ENCODE data around the gene SYK. TPM values are rescaled to one million over a fixed set of nuclear protein-coding genes. Genes with fewer than 3 reads are reported as not detected.

The SYK gene
- total and polyA plus RNA-seq, 2 of the 4 experiments (the other 2 are of a cell fraction) = not detected

DNA sequence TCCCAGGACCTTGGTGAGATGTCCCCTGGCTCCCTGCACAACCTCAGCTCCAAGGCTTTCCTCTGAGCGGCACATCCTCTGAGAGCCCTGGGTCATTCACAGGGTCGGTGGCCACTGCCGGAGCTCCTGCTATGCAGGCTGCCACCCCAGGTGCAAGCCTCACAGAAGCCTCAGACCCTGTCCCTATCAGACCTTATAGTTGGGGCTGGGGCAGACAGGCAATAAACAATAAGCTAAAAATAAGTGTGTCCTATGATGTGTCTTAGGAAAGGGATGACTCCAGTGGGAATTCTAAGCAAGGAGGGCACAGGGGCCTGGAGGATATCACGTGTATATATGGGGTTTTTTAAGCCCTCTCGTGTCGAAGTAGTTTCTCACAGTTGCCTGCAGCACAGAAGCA is 91.3 kb downstream of the SYK start:
- Histone ChIP-seq H4K91ac (ENCODE audit: insufficient read depth, low read depth, low read length) (no peak overlapping the region), H3K18ac (ENCODE audit: low read depth, low read length) (no peak overlapping the region), H3K27ac (ENCODE audit: insufficient read depth, low read length) (no peak overlapping the region), H3K79me1 (ENCODE audit: low read depth in 1 of 2, low read length in 2 of 2) (no peaks in the 10 kb centered on the region), H4K8ac (ENCODE audit: low read depth in 2 of 2, low read length in 2 of 2) (no peak overlapping the region), H3K36me3 (ENCODE audit: control insufficient read depth, insufficient read depth, low read length) (no peaks in the 10 kb centered on the region), H4K20me1 (ENCODE audit: insufficient read depth, low read length) (no peaks in the 10 kb centered on the region), H2BK20ac (ENCODE audit: low read depth, low read length) (no peak overlapping the region), H2AFZ (replicated peaks; ENCODE audit: low read length, poor library complexity) (no peak overlapping the region), H2BK5ac (ENCODE audit: low read depth, low read length, poor library complexity, severe bottlenecking) (no peak overlapping the region), H2AK5ac (ENCODE audit: low read depth, low read length) (no peak overlapping the region), H3K56ac (ENCODE audit: extremely low read depth, insufficient read depth, low read length) (no peak overlapping the region), H3K4me3 (ENCODE audit: insufficient read depth, low read depth, low read length) (no peak overlapping the region), H3K14ac (replicated peaks; ENCODE audit: low read depth, low read length) (no peak overlapping the region), H2BK15ac (ENCODE audit: low read depth, low read length) (no peak overlapping the region), H2BK120ac (ENCODE audit: low read depth, low read length) (no peak overlapping the region), H2AK9ac (replicated peaks; ENCODE audit: low read depth, low read length, poor library complexity) (no peak overlapping the region), H3K4me2 (ENCODE audit: low read depth, low read length) (no peak overlapping the region), H3K27me3 (ENCODE audit: control insufficient read depth, insufficient read depth, low read length) (peaks cover 44% of the 10 kb centered on the region), H3K23ac (ENCODE audit: low read depth, low read length) (no peak overlapping the region), H4K5ac (ENCODE audit: low read depth, low read length) (no peak overlapping the region), H3K9ac (ENCODE audit: low read depth, low read length) (no peak overlapping the region), H3K9me1 (ENCODE audit: insufficient read depth, low read length) (no peaks in the 10 kb centered on the region), H3K4ac (ENCODE audit: low read depth, low read length) (no peak overlapping the region), H3K4me1 (ENCODE audit: control insufficient read depth, insufficient read depth, low read length) (no peaks in the 10 kb centered on the region), H3K9me3 (ENCODE audit: control insufficient read depth, insufficient read depth, low read length) (no peaks in the 10 kb centered on the region)
- WGBS, 2 experiments (ENCODE audit: extremely low coverage in 2 of 2, insufficient read length in 1 of 2) = 57% methylated on average over 1 of the region's 6 CpGs; no CpG with 5 or more reads in 1 of the 2 experiments
- POLR2A ChIA-PET (ENCODE audit: unreplicated experiment) = no interaction called here
- dilution Hi-C loops (cut with HindIII; ENCODE audit: low sequenced_read_pairs, unreplicated experiment) = no loop called here
- BruUV-seq (replicated peaks) = no TSS peak
- intact Hi-C loops (cut with micrococcal nuclease) = no loop called here
- in situ Hi-C loops (cut with MboI; ENCODE audit: low sequenced_read_pairs) = no loop called here
- ATAC-seq (ENCODE audit: low read depth) = no peak
- DNase-seq = no peak
- CTCF ChIA-PET = no interaction called here
- TF ChIP-seq, protein P1, sequence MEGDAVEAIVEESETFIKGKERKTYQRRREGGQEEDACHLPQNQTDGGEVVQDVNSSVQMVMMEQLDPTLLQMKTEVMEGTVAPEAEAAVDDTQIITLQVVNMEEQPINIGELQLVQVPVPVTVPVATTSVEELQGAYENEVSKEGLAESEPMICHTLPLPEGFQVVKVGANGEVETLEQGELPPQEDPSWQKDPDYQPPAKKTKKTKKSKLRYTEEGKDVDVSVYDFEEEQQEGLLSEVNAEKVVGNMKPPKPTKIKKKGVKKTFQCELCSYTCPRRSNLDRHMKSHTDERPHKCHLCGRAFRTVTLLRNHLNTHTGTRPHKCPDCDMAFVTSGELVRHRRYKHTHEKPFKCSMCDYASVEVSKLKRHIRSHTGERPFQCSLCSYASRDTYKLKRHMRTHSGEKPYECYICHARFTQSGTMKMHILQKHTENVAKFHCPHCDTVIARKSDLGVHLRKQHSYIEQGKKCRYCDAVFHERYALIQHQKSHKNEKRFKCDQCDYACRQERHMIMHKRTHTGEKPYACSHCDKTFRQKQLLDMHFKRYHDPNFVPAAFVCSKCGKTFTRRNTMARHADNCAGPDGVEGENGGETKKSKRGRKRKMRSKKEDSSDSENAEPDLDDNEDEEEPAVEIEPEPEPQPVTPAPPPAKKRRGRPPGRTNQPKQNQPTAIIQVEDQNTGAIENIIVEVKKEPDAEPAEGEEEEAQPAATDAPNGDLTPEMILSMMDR (conservative IDR thresholded peaks at IDR 0.05; ENCODE audit: low read depth, low read length) = no peak
- TF ChIP-seq MAZ (IDR thresholded peaks at IDR 0.05; ENCODE audit: borderline replicate concordance, low read depth, low read length) = no peak
- TF ChIP-seq, protein P2, sequence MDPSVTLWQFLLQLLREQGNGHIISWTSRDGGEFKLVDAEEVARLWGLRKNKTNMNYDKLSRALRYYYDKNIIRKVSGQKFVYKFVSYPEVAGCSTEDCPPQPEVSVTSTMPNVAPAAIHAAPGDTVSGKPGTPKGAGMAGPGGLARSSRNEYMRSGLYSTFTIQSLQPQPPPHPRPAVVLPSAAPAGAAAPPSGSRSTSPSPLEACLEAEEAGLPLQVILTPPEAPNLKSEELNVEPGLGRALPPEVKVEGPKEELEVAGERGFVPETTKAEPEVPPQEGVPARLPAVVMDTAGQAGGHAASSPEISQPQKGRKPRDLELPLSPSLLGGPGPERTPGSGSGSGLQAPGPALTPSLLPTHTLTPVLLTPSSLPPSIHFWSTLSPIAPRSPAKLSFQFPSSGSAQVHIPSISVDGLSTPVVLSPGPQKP (IDR thresholded peaks at IDR 0.05; ENCODE audit: borderline replicate concordance, low read depth, low read length) = no peak
- TF ChIP-seq RAD21 (IDR thresholded peaks at IDR 0.05; ENCODE audit: low read length) = no peak
- no peak for TF ChIP-seq BHLHE40 (IDR thresholded peaks at IDR 0.05; ENCODE audit: low read depth, low read length)
- no peak for TF ChIP-seq MAFK (IDR thresholded peaks at IDR 0.05; ENCODE audit: low read depth, low read length)
- no peak for TF ChIP-seq MXI1 (IDR thresholded peaks at IDR 0.05; ENCODE audit: borderline replicate concordance, low read depth, low read length)
- TF ChIP-seq, protein P3, sequence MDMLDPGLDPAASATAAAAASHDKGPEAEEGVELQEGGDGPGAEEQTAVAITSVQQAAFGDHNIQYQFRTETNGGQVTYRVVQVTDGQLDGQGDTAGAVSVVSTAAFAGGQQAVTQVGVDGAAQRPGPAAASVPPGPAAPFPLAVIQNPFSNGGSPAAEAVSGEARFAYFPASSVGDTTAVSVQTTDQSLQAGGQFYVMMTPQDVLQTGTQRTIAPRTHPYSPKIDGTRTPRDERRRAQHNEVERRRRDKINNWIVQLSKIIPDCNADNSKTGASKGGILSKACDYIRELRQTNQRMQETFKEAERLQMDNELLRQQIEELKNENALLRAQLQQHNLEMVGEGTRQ (IDR thresholded peaks at IDR 0.05; ENCODE audit: low read depth, low read length) = no peak
- TF ChIP-seq FOS (IDR thresholded peaks at IDR 0.05; ENCODE audit: low read depth, low read length) = no peak
- TF ChIP-seq CEBPB (IDR thresholded peaks at IDR 0.05; ENCODE audit: low read depth, low read length) = no peak
- no peak for TF ChIP-seq CHD1 (IDR thresholded peaks at IDR 0.05; ENCODE audit: low read depth, low read length)
- no peak for TF ChIP-seq NFE2L2 (IDR thresholded peaks at IDR 0.05; ENCODE audit: low read depth, low read length)
- TF ChIP-seq RCOR1 (IDR thresholded peaks at IDR 0.05; ENCODE audit: insufficient replicate concordance, low read length) = no peak
- TF ChIP-seq POLR2A (IDR thresholded peaks at IDR 0.05; ENCODE audit: low read depth, low read length) = no peak
- TF ChIP-seq RFX5 (IDR thresholded peaks at IDR 0.05; ENCODE audit: low read depth, low read length) = no peak
